ENCODE results near the gene ZDHHC12. TPM values are rescaled to one million over a fixed set of nuclear protein-coding genes. Genes with fewer than 3 reads are reported as not detected.

The ZDHHC12 gene
- polyA plus RNA-seq, 1 donor: 6.0 TPM

- DNase-seq (ENCODE audit: low read depth): no peak
These were observed 6.0 kb upstream of the ZDHHC12 start for GRCh38 chr9:128729766-128730517.

GRCh38 chr9:128729302-128729701 lies 5.4 kb upstream of the ZDHHC12 start:
- no peak for DNase-seq (ENCODE audit: low read depth)

GRCh38 chr9:128728298-128728697 lies 4.4 kb upstream of the ZDHHC12 start:
- DNase-seq (ENCODE audit: low read depth): no peak

GRCh38 chr9:128727640-128728248 lies 3.8 kb upstream of the ZDHHC12 start:
- no peak for DNase-seq (ENCODE audit: low read depth)

GRCh38 chr9:128724744-128725211 lies 851 bp upstream of the ZDHHC12 start:
- DNase-seq (ENCODE audit: low read depth): no peak

GRCh38 chr9:128723352-128723865 lies 518 bp downstream of the ZDHHC12 start:
- DNase-seq (ENCODE audit: low read depth): no peak

GRCh38 chr9:128722380-128723351 lies 1.3 kb downstream of the ZDHHC12 start:
- no peak for DNase-seq (ENCODE audit: low read depth)

- no peak for DNase-seq (ENCODE audit: low read depth)
These were observed 2.4 kb downstream of the ZDHHC12 start for GRCh38 chr9:128721487-128722010.

GRCh38 chr9:128720841-128721486 lies 3.0 kb downstream of the ZDHHC12 start:
- no peak for DNase-seq (ENCODE audit: low read depth)

- no peak for DNase-seq (ENCODE audit: low read depth)
These were observed 3.9 kb downstream of the ZDHHC12 start for GRCh38 chr9:128719919-128720605.

- no peak for DNase-seq (ENCODE audit: low read depth)
These were observed 5.5 kb downstream of the ZDHHC12 start for GRCh38 chr9:128718475-128718874.

GRCh38 chr9:128718047-128718446 lies 5.9 kb downstream of the ZDHHC12 start:
- no peak for DNase-seq (ENCODE audit: low read depth)

- DNase-seq (ENCODE audit: low read depth): no peak
These were observed 7.2 kb downstream of the ZDHHC12 start for GRCh38 chr9:128716581-128717254.

- DNase-seq (ENCODE audit: low read depth): no peak
These were observed 8.5 kb downstream of the ZDHHC12 start for GRCh38 chr9:128715436-128715750.

- no peak for DNase-seq (ENCODE audit: low read depth)
These were observed 9.1 kb downstream of the ZDHHC12 start for GRCh38 chr9:128714586-128715435.

GRCh38 chr9:128713941-128714573 lies 9.9 kb downstream of the ZDHHC12 start:
- DNase-seq (ENCODE audit: low read depth): no peak

GRCh38 chr9:128713411-128713780 lies 10.5 kb downstream of the ZDHHC12 start:
- no peak for DNase-seq (ENCODE audit: low read depth)

All from forelimb muscle (tissue), 1 donor.